OCI-LY7 (cell line): ENCODE data around the gene TMEM52B.

Experiments used
- EZH2phosphoT487 ChIP-seq: fragments of 200-600 bp; sonication (generic); IDR thresholded peaks from 2 replicates; pipeline ENCODE4 v1.6.1; 2018; ENCODE audit warnings: low read depth, borderline replicate concordance, mild to moderate bottlenecking, mixed run types, antibody characterized with exemption, low read length, moderate library complexity, mixed read lengths
- TF ChIP-seq, protein P1 (sequence below): fragments of 200-600 bp; sonication (generic); conservative IDR thresholded peaks from 2 replicates; pipeline ENCODE4 v1.5.1; 2014; ENCODE audit warnings: mild to moderate bottlenecking, antibody characterized with exemption, low read length, moderate library complexity, mixed read lengths

DNA sequence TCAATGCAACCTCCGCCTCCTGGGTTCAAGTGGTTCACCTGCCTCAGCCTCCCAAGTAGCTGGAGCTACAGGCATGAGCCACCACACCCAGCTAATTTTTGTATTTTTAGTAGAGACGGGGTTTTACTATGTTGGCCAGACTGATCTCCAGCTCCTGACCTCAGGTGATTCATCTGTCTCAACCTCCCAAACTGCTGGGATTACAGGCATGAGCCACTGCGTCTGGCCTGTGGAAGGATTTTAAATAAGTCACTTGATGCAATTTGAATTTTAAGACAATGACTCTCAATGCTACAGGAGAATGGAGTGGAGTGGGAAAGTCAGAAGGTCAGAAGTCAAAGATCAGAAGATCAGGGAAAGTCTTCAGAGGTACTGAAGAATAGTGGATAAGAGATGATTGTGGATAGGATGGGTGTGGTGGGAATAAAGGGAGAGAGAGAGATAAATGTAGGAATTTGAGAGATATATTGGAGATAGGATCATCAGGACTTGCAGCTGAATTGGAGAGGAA is 15.4 kb downstream of the TMEM52B start:
- TF ChIP-seq, protein P1, sequence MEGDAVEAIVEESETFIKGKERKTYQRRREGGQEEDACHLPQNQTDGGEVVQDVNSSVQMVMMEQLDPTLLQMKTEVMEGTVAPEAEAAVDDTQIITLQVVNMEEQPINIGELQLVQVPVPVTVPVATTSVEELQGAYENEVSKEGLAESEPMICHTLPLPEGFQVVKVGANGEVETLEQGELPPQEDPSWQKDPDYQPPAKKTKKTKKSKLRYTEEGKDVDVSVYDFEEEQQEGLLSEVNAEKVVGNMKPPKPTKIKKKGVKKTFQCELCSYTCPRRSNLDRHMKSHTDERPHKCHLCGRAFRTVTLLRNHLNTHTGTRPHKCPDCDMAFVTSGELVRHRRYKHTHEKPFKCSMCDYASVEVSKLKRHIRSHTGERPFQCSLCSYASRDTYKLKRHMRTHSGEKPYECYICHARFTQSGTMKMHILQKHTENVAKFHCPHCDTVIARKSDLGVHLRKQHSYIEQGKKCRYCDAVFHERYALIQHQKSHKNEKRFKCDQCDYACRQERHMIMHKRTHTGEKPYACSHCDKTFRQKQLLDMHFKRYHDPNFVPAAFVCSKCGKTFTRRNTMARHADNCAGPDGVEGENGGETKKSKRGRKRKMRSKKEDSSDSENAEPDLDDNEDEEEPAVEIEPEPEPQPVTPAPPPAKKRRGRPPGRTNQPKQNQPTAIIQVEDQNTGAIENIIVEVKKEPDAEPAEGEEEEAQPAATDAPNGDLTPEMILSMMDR = no peak
- TF ChIP-seq EZH2phosphoT487 = no peak
